SKM-1 treated with dmso at 0.1 percent for 144 hours (cell line): Measurements from ENCODE around the gene CDKN1A.
"Not testable (repeated sequence)": the region's sequence is repeated elsewhere in the genome, so short reads cannot be mapped to it uniquely, and the experiment has no call there.

ENCODE experiments used
- DNase-seq: peaks from one replicate; lab custom pipeline; 2025; ENCODE audit not compliant: unreplicated experiment; lab: John Stamatoyannopoulos, UW

Gene CDKN1A

GRCh38 chr6:36719126-36719525 is 40.6 kb downstream of the CDKN1A start:
- DNase-seq: no peak

- DNase-seq: no peak
Measured at GRCh38 chr6:36720251-36721141, 42.0 kb downstream of the CDKN1A start.

- no peak for DNase-seq
Measured at GRCh38 chr6:36721369-36722140, 43.0 kb downstream of the CDKN1A start.

DNA sequence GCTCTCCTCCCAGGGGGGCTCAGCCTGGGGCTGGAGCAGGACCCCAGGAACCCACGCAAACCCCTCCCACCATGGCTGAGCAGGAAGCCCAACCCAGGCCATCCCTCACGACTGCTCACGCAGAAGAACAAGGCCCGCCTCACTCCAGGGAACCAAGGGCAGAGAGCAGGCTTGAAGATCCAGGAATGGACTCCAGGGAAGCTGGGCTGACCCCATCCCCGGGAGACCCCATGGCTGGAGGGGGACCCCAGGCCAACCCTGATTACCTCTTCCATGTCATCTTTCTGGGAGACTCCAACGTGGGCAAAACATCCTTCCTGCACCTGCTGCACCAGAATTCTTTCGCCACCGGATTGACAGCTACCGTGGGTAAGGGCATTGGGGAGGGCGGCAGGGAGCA is 43.9 kb downstream of the CDKN1A start:
- no peak for DNase-seq

- no peak for DNase-seq
Measured at GRCh38 chr6:36722879-36723278, 44.4 kb downstream of the CDKN1A start.

GRCh38 chr6:36723992-36724391 is 45.5 kb downstream of the CDKN1A start:
- not testable (repeated sequence) for DNase-seq

DNA sequence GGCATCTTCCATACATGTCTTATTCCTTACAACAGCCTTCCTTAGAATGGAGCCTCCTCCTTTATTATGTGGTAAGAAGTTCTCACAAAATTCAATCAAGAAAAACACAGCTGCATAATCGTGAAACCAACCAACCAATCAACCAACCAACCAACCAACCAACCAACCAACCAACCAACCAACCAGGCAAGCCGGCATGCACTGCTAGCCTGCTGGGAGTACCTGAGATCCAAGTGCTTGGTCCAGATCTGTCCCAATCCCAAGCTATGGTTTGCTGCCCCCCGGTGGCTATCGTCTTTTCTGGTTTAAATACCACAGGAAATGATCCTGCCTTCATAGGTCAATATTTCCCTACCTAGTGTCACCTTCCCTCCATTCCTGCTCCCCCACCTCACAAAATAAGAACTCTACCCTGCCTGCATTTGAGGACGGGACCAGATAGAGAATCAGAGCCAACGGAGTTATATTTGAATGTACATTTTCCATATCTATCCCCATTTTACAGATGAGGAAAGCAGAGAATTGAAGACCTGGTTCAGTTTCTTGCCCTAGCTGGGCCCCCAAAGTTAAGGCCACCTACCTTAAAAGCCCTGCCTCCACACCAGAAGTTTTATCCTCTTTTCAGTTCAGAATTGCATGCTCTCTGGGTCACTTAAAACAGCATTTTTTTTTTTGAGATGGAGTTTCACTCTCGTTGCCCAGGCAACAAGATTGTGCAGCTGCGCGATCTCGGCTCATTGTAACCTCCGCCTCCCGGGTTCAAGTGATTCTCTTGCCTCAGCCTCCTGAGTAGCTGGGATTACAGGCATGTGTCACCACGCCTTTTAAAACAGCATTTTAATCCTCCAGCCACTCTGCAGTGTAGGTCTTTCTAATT is 46.2 kb downstream of the CDKN1A start:
- DNase-seq: no peak

GRCh38 chr6:36725581-36725980 is 47.1 kb downstream of the CDKN1A start:
- no peak for DNase-seq

GRCh38 chr6:36727505-36728021 is 49.0 kb downstream of the CDKN1A start:
- peak; percentile 94 for DNase-seq

GRCh38 chr6:36728289-36729160 is 50.0 kb downstream of the CDKN1A start:
- no peak for DNase-seq

- no peak for DNase-seq
Measured at GRCh38 chr6:36729161-36729524, 50.6 kb downstream of the CDKN1A start.

GRCh38 chr6:36730424-36731380 is 52.2 kb downstream of the CDKN1A start:
- no peak for DNase-seq

DNA sequence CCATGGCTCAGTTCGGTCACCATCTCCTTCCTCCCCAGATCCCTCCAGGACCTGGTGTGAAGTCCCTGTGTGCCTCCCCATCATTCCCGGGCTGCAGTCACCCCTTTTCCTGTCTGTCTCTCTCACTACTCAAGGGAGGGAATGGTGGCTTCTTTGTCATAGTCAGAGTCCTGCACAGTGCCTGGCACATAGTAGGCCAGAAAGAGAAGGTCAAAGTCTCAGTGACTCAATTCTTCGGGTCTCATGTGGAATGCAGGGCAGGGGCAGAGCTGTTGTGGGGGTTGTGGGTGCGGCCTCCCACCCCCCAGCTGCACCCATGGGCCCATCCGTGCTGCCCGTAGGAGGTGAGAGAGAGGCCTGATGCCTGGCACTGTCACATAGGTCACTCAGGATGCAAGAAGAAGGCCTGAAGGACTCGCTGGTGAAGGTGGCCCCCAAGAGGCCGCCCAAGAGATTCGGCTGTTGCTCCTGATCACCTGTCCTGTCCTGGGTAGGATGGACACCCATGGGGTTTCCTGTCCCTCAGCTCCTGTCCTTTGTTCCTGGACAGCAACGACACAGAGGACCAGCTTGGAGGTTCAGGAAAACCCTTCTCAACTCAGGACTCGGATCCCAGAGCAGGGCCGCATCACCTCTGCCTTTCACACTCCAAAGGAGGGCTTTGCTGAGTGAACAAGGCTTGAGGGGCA is 53.3 kb downstream of the CDKN1A start:
- DNase-seq: no peak

GRCh38 chr6:36733300-36733699 is 54.8 kb downstream of the CDKN1A start:
- no peak for DNase-seq

GRCh38 chr6:36734486-36735060 is 56.1 kb downstream of the CDKN1A start:
- DNase-seq: no peak

DNA sequence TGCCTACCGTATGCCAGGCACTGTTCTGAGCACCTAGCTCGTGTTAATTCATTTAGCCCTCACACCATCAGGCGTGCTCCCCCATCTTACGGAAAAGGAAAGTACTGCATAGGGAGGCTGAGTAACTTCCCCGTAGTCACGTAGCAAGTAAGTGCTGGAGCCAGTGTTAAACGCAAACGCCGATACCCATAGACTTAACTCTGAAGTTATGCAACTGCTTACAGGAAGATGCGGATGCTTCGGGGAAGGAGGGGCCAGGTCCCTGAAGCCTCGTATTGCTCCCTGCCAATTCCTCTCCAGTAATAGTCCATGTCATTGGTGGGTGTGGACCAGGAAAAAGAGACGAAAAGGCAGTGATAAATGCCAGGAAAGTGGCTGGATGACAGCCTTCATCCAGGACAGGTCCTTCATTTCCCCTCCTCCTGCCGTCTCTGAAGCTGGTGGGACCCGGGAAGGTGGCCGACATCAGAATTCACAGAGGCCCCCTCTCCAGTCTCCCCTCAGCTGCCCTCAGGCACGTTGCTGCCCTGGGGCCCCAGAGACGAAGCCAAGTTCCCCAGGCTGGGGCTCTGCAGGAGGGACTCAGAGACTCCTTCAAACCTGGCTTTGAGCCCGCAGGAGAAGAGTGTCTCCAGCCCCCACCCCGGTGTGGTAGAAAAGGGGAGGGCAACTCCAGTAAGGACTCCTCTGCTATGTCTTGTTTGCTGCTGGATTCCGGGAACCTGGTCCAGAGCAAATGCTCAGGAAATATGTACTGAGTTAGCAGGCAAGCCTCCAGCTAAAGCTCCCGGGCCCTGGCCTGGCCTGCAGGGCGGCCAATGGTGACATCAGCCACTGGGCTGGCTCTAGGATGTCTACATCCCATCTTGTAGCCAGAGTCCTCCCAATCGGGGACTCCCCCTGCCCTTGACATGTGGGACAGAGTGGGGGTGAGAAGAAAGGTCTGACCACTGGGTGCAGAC is 56.9 kb downstream of the CDKN1A start:
- peak; percentile 90 for DNase-seq
